IMR-90 (cell line): ENCODE measurements around the gene VEPH1. TPM values are rescaled to one million over a fixed set of nuclear protein-coding genes. Genes with fewer than 3 reads are reported as not detected.

Experiments used
- ATAC-seq: fragments of 200-7000 bp; cut with Tn5 transposase; 2 replicates; pipeline ENCODE4 v1.9.1; 2020; ENCODE audit warnings: low read depth, mild to moderate bottlenecking, moderate library complexity
- BruUV-seq: library from RNA; stranded (reverse); fragments of 400-500 nt; replicated peaks from 2 replicates; lab custom pipeline; 2021; lab: Mats Ljungman, UMichigan
- CTCF ChIA-PET: fragments of 300-600 bp; formaldehyde crosslinking; extraction: SDS; loops from one replicate; lab custom pipeline; 2021; ENCODE audit warnings: antibody characterized with exemption; lab: Yijun Ruan, JAX
- POLR2A ChIA-PET: fragments of 300-600 bp; sonication (Branson Sonifier 250); formaldehyde crosslinking; loops from one replicate; lab custom pipeline; 2022; ENCODE audit warnings: antibody characterized with exemption; ENCODE audit not compliant: unreplicated experiment; lab: Charles Lee
- DNase-seq: peaks from one replicate; pipeline ENCODE4 v3.0.0; 2013
- H2AFZ ChIP-seq: replicated peaks from 2 replicates; pipeline ENCODE3; 2013; ENCODE audit warnings: low read length, mild to moderate bottlenecking; ENCODE audit not compliant: poor library complexity
- H2AK5ac ChIP-seq: 2 replicates; pipeline ENCODE4 v1.6.1; 2013; ENCODE audit warnings: low read depth, low read length, inconsistent platforms
- H2AK9ac ChIP-seq: replicated peaks from 2 replicates; pipeline ENCODE3; 2013; ENCODE audit warnings: mild to moderate bottlenecking, low read depth, low read length, moderate library complexity; ENCODE audit not compliant: poor library complexity
- H2BK120ac ChIP-seq: 2 replicates; pipeline ENCODE4 v1.6.1; 2013; ENCODE audit warnings: low read depth, low read length, inconsistent platforms
- H2BK15ac ChIP-seq: 3 replicates; pipeline ENCODE4 v1.6.1; 2013; ENCODE audit warnings: low read depth, low read length, inconsistent platforms
- H2BK20ac ChIP-seq: 2 replicates; pipeline ENCODE4 v1.6.1; 2013; ENCODE audit warnings: low read depth, mild to moderate bottlenecking, inconsistent platforms, low read length, moderate library complexity
- H2BK5ac ChIP-seq: 2 replicates; pipeline ENCODE4 v1.6.1; 2013; ENCODE audit warnings: mild to moderate bottlenecking, low read depth, low read length, inconsistent platforms; ENCODE audit not compliant: poor library complexity, severe bottlenecking
- H3K14ac ChIP-seq: replicated peaks from 2 replicates; pipeline ENCODE4 v1.6.1; 2013; ENCODE audit warnings: low read depth, low read length, inconsistent platforms
- H3K18ac ChIP-seq: 2 replicates; pipeline ENCODE4 v1.6.1; 2013; ENCODE audit warnings: low read depth, low read length, control low read depth
- H3K23ac ChIP-seq: 2 replicates; pipeline ENCODE4 v1.6.1; 2013; ENCODE audit warnings: low read depth, low read length, inconsistent platforms
- H3K27ac ChIP-seq: 2 replicates; pipeline ENCODE4 v1.5.1; 2013; ENCODE audit warnings: mild to moderate bottlenecking, control low read depth, low read length; ENCODE audit not compliant: insufficient read depth
- H3K27me3 ChIP-seq: 2 replicates; pipeline ENCODE4 v1.6.1; 2013; ENCODE audit warnings: low read length; ENCODE audit not compliant: control insufficient read depth, insufficient read depth
- H3K36me3 ChIP-seq: 2 replicates; pipeline ENCODE4 v1.6.1; 2013; ENCODE audit warnings: low read length, mixed read lengths; ENCODE audit not compliant: control insufficient read depth, insufficient read depth
- H3K4ac ChIP-seq: 2 replicates; pipeline ENCODE4 v1.6.1; 2013; ENCODE audit warnings: low read depth, low read length, inconsistent platforms
- H3K4me1 ChIP-seq: 2 replicates; pipeline ENCODE4 v1.6.1; 2013; ENCODE audit warnings: low read length, mixed read lengths; ENCODE audit not compliant: control insufficient read depth, insufficient read depth
- H3K4me2 ChIP-seq: 2 replicates; pipeline ENCODE4 v1.6.1; 2013; ENCODE audit warnings: low read depth, mild to moderate bottlenecking, control low read depth, low read length, moderate library complexity
- H3K4me3 ChIP-seq: 2 replicates; pipeline ENCODE4 v1.5.1; 2013; ENCODE audit warnings: low read depth, mild to moderate bottlenecking, control low read depth, low read length, moderate library complexity; ENCODE audit not compliant: insufficient read depth
- H3K56ac ChIP-seq: 2 replicates; pipeline ENCODE4 v1.6.1; 2013; ENCODE audit warnings: low read length, inconsistent platforms; ENCODE audit not compliant: insufficient read depth; ENCODE audit errors: extremely low read depth
- H3K79me1 ChIP-seq, 2 experiments: 2 replicates each; pipeline ENCODE4 v1.6.1; 2013; ENCODE audit warnings: low read length in 2 of 2, inconsistent platforms in 1 of 2, low read depth in 1 of 2
- H3K9ac ChIP-seq: 2 replicates; pipeline ENCODE4 v1.6.1; 2013; ENCODE audit warnings: low read depth, low read length, control low read depth
- H3K9me1 ChIP-seq: 2 replicates; pipeline ENCODE4 v1.6.1; 2013; ENCODE audit warnings: low read length, inconsistent platforms; ENCODE audit not compliant: insufficient read depth
- H3K9me3 ChIP-seq: 2 replicates; pipeline ENCODE4 v1.6.1; 2013; ENCODE audit warnings: low read length; ENCODE audit not compliant: control insufficient read depth, insufficient read depth
- H4K20me1 ChIP-seq: 2 replicates; pipeline ENCODE4 v1.6.1; 2013; ENCODE audit warnings: low read length, inconsistent platforms; ENCODE audit not compliant: insufficient read depth
- H4K5ac ChIP-seq: 2 replicates; pipeline ENCODE4 v1.6.1; 2013; ENCODE audit warnings: mild to moderate bottlenecking, low read depth, low read length, control low read depth
- H4K8ac ChIP-seq, 2 experiments: 2 replicates each; pipeline ENCODE4 v1.6.1; 2013; ENCODE audit warnings: low read depth in 2 of 2, low read length in 2 of 2, control low read depth in 1 of 2, inconsistent platforms in 1 of 2
- H4K91ac ChIP-seq: 2 replicates; pipeline ENCODE4 v1.6.1; 2013; ENCODE audit warnings: low read depth, low read length, inconsistent platforms; ENCODE audit not compliant: insufficient read depth
- CEBPB ChIP-seq: IDR thresholded peaks from 2 replicates; pipeline ENCODE4 v1.6.1; 2012; ENCODE audit warnings: low read depth, low read length, improper control_type of control experiment
- MAFK ChIP-seq: IDR thresholded peaks from 2 replicates; pipeline ENCODE4 v1.6.1; 2012; ENCODE audit warnings: low read depth, low read length, improper control_type of control experiment
- NFE2L2 ChIP-seq: fragments of 150-350 bp; IDR thresholded peaks from 2 replicates; pipeline ENCODE4 v1.6.1; 2016; ENCODE audit warnings: low read depth, mild to moderate bottlenecking, low read length
- RAD21 ChIP-seq: IDR thresholded peaks from 2 replicates; pipeline ENCODE4 v1.6.1; 2012; ENCODE audit warnings: low read length, improper control_type of control experiment
- SMC3 ChIP-seq: fragments of 150-350 bp; IDR thresholded peaks from 2 replicates; pipeline ENCODE4 v1.6.1; 2016; ENCODE audit warnings: low read depth, mild to moderate bottlenecking, antibody characterized with exemption, low read length, moderate library complexity
- WGBS, 2 experiments: methylation state at CpG; one replicate each; pipeline versions ENCODE4 v1.1.5 to v1.1.7; 2013; ENCODE audit warnings: missing lambda C conversion rate in 2 of 2; ENCODE audit not compliant: insufficient read length in 1 of 2; ENCODE audit errors: extremely low coverage in 2 of 2; 5-methylcytosine and 5-hydroxymethylcytosine counted together
- dilution Hi-C: fragments of 300-500 bp; cut with HindIII; formaldehyde crosslinking; loops from one replicate; pipeline ENCODE4 v1.14.3; 2018; ENCODE audit warnings: low sequenced_read_pairs; ENCODE audit not compliant: unreplicated experiment
- in situ Hi-C: fragments of 300-500 bp; cut with MboI; formaldehyde crosslinking; loops from 3 replicates; pipeline ENCODE4 v1.14.3; 2019; ENCODE audit warnings: low sequenced_read_pairs, inconsistent platforms, mixed read lengths
- intact Hi-C: fragments of 100-400 bp; cut with micrococcal nuclease; formaldehyde crosslinking; loops from 2 replicates; pipeline ENCODE4 v1.10.0; 2022
- polyA plus RNA-seq, 3 experiments: library from polyadenylated mRNA; depleted of rRNA; stranded (reverse); fragments of >200 nt; gene quantifications; 2 replicates each; pipeline ENCODE4 v1.2.3, GENCODE V29; 2012; ENCODE audit warnings: low replicate concordance in 1 of 3
- total RNA-seq: library from RNA; depleted of rRNA; stranded (reverse); fragments of >200 nt; gene quantifications from 2 replicates; pipeline ENCODE4 v1.2.3, GENCODE V29; 2012
- TF ChIP-seq, protein P1 (sequence below): fragments of 150-350 bp; IDR thresholded peaks from 2 replicates; pipeline ENCODE4 v1.6.1; 2017; ENCODE audit warnings: mild to moderate bottlenecking, antibody characterized with exemption, low read length, low read depth
- TF ChIP-seq, protein P2 (sequence below): conservative IDR thresholded peaks from 2 replicates; pipeline ENCODE4 v1.5.1; 2012; ENCODE audit warnings: mild to moderate bottlenecking, low read depth, low read length, improper control_type of control experiment

VEPH1 gene
- total and polyA plus RNA-seq, 2 of the 4 experiments (the other 2 are of a cell fraction), result 30.5 to 130 TPM

DNA sequence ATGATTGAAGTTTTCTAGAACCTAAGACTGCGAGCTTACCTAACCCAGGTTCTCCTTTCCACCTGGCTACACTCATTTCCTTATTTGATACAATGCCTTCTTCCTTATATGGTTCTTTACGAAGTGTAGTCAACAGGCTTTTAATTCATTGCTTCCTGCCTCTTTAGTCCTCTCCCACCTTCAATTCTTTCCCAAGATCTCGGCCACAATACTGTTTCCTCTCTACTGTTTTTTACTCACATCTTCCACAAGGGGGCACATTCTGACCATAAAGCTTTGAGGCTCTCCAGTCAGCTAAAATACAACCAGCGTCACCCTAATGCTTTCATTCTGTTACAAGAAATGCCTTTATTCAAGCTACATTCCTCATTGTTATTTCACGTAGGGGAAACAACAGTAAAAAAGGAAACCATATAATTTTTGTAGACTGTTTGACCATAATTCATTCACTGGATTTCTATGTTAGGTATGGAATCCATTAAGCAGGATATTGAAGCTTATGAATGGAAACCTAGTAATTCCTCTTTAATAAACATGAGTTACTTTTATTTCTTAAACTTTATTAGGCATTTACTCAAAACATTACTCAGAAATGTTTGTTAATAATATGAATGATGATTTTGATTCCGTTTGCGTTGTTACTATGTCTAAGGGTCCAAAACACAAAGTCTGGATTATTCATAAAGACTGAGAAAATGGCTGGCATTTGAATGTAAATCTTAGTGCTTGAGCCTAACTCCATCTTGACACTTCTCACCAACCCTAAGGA lies 29.5 kb upstream of the VEPH1 start:
- Histone ChIP-seq H3K9ac (peak overlapping the region; percentile 85), H3K79me1 (peaks cover 10 to 37% of the 10 kb centered on the region in 2 experiments; a peak in 3 of 4 replicates), H4K20me1 (no peaks in the 10 kb centered on the region), H2AK5ac (peak overlapping the region; percentile 99), H4K8ac (peak overlapping the region; percentile 93 to 98), H4K91ac (peak overlapping the region; percentile 96), H3K27me3 (no peaks in the 10 kb centered on the region), H3K4me3 (peak overlapping the region; percentile 27; the same call in 1 of the 2 replicates), H3K18ac (peak overlapping the region; percentile 88), H2BK5ac (peak overlapping the region; percentile 90), H3K14ac (peak overlapping the region; percentile 88), H2AK9ac (peak overlapping the region; percentile 95), H3K23ac (peak overlapping the region; percentile 97), H4K5ac (peak overlapping the region; percentile 90), H2BK20ac (peak overlapping the region; percentile 89), H2BK15ac (peak overlapping the region; percentile 98; the same call in 2 of the 3 replicates), H3K56ac (peak overlapping the region; percentile 93), H3K9me3 (no peaks in the 10 kb centered on the region), H3K4ac (peak overlapping the region; percentile 96), H3K27ac (peak overlapping the region; percentile 86), H3K4me1 (peaks cover 25% of the 10 kb centered on the region), H3K9me1 (peaks cover 21% of the 10 kb centered on the region), H2AFZ (peak overlapping the region; percentile 91), H3K36me3 (no peaks in the 10 kb centered on the region), H3K4me2 (peak overlapping the region; percentile 79), H2BK120ac (peak overlapping the region; percentile 86)
- TF ChIP-seq MAFK, result peak; percentile 72
- TF ChIP-seq, protein P1, sequence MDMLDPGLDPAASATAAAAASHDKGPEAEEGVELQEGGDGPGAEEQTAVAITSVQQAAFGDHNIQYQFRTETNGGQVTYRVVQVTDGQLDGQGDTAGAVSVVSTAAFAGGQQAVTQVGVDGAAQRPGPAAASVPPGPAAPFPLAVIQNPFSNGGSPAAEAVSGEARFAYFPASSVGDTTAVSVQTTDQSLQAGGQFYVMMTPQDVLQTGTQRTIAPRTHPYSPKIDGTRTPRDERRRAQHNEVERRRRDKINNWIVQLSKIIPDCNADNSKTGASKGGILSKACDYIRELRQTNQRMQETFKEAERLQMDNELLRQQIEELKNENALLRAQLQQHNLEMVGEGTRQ, result no peak
- TF ChIP-seq, protein P2, sequence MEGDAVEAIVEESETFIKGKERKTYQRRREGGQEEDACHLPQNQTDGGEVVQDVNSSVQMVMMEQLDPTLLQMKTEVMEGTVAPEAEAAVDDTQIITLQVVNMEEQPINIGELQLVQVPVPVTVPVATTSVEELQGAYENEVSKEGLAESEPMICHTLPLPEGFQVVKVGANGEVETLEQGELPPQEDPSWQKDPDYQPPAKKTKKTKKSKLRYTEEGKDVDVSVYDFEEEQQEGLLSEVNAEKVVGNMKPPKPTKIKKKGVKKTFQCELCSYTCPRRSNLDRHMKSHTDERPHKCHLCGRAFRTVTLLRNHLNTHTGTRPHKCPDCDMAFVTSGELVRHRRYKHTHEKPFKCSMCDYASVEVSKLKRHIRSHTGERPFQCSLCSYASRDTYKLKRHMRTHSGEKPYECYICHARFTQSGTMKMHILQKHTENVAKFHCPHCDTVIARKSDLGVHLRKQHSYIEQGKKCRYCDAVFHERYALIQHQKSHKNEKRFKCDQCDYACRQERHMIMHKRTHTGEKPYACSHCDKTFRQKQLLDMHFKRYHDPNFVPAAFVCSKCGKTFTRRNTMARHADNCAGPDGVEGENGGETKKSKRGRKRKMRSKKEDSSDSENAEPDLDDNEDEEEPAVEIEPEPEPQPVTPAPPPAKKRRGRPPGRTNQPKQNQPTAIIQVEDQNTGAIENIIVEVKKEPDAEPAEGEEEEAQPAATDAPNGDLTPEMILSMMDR, result peak; percentile 86
- no peak for TF ChIP-seq NFE2L2
- TF ChIP-seq RAD21, result peak; percentile 83
- peak; percentile 71 for TF ChIP-seq SMC3
- TF ChIP-seq CEBPB, result peak; percentile 21; the same call in 1 of the 2 replicates
- intact Hi-C loops (loop anchor here (1.0 to 10.0 kb wide), 8 partner anchors 40 to 1262 kb away; partner anchors contain the start of gene SHOX2), in situ Hi-C loops (no loop called here), dilution Hi-C loops (no loop called here)
- ChIA-PET CTCF (interaction anchor here (0.6 to 3.1 kb wide), 22 partner anchors 10 to 999 kb away, joined by 3 to 65 read pairs (median 3); no protein-coding TSS in a partner anchor), POLR2A (interaction anchor here (0.9 to 1.9 kb wide), 4 partner anchors 10 to 96 kb away, joined by 3 to 8 read pairs (median 4); partner anchors contain the start of gene PTX3)
- DNase-seq (peak; percentile 92), ATAC-seq (peak; percentile 73)
- WGBS, 2 experiments, result 43% methylated on average over 2 of the region's 7 CpGs; no CpG with 5 or more reads in 1 of the 2 experiments
- TSS peak; percentile 80 for BruUV-seq
